ENCODE results near the gene TMEM39A.

TMEM39A gene

DNA sequence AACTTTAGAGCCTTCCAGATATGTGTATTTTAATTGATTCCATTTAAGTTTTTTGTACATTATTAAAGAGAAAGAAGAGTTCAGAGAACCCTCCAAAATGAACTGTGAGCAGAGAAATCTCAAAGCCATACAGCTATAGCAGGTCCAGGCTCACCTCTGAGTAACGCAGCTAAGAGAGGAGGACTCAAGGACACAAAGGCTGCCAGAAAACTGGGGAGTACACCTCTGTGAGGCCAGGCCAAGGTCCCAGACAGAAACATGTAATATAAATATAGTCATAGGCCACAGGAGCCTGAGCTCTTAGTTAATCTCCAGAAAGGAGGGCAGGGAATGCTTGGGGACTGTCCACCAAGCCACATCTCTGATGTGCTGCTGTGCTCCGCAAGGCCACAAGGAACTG lies 66.5 kb downstream of the TMEM39A start:
- no peak for DNase-seq

DNA sequence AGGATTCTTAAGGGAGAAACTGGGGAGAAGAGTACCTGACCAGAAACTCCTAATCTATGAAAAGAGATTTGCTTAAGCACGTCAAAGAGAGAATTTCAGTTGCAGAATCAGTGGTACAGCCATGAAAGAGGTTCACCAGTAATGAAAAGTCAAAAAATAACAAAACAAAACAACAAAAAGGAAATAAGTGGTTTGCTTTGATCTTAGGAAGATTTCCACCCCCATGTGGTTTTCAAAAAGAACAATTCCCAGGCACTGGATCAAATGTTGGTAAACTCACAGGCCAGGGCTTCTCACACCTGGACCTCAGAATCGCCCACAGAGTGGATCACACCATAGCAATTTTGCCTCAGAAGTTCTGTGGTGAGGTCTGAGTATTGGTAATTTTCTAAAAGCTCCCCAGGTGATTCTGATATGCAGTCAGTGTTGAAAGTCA lies 67.5 kb downstream of the TMEM39A start:
- no peak for DNase-seq

DNA sequence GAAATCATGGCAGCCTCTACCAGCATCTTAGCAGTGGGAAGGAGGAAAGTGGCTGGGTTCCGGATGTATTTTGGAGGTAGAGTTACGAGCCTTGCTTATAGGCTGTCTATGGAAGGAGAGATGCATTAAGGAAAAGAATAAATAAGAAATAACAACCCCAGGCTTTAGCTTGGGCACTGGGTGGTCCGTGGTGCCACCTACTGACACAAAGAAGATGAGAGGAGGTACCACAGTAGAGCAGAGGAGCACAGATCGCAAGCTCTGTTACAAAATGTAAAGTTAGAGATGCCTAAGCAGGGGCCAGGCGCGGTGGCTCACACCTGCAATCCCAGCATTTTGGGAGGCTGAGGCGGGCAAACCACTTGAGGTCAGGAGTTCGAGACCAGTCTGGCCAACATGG lies 74.8 kb downstream of the TMEM39A start:
- DNase-seq, result no peak

DNA sequence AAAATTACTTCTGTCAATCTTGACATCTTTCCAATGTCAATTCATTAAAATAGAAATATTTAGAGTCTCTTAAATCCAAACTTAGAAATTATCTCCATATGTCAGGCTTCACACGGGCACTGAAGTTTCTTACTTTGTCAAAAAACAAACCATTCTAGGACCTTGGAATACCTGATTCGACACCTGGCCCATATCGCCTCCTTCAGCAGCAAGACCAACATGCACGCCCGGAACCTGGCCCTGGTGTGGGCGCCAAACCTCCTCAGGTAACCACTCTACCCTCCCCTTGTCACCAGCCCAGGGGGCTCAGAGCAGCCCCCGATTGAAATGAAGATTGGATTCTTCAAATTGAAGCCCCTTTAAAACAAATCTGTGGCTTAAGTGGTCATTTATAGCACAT lies 81.3 kb downstream of the TMEM39A start:
- no peak for DNase-seq

DNA sequence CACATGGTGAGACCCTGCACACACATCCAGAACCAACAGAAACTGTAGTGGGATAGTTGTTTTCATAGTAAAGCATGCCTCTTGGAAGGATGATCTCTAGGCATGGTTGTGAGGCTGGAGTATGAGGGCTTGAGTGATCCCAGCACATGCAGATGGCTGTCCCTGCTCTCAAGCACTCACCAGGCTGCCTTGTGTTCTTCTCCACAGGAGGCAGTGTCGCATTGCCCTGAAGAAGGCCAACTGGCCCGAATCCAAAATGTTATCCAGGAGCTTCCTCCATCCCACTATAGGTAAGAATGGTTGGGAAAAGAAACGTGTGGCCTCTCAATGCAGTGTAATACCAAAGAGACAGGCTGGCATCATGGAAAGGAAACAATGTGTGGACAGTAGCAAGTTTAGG lies 82.7 kb downstream of the TMEM39A start:
- DNase-seq, result no peak

All from NCI-H774 (cell line).